WI38 (cell line): ENCODE results near the gene GATA5.

Experiments
- H3K4me3 ChIP-seq: 2 replicates; pipeline ENCODE4 v1.5.1; 2011; ENCODE audit warnings: low read depth, mild to moderate bottlenecking, control low read depth, low read length
- CTCF ChIP-seq: IDR thresholded peaks from 2 replicates; pipeline ENCODE4 v1.5.1; 2012; ENCODE audit warnings: low read depth, mild to moderate bottlenecking, control low read depth, low read length

GATA5 gene

GRCh38 chr20:62475772-62476055 lies at the start of gene GATA5:
TSS of gene GATA5 (minus strand) at chr20:62475995. CDS start at chr20:62475521, 474 bp downstream.
- TF ChIP-seq CTCF = no peak

GRCh38 chr20:62525014-62525413 lies 49.2 kb upstream of the GATA5 start:
- H3K4me3 ChIP-seq = no peak overlapping the region
- TF ChIP-seq CTCF = no peak

More at GRCh38 chr20:62475772-62476055, at the start of gene GATA5:
- no peak within 1 kb of the TSS for H3K4me3 ChIP-seq

- TF ChIP-seq CTCF = no peak
- H3K4me3 ChIP-seq = no peak overlapping the region
Measured at GRCh38 chr20:62524505-62524911, 48.7 kb upstream of the GATA5 start.

GRCh38 chr20:62523473-62524203 lies 47.8 kb upstream of the GATA5 start:
- no peak for TF ChIP-seq CTCF

GRCh38 chr20:62522748-62523396 lies 47.1 kb upstream of the GATA5 start:
- no peak overlapping the region for H3K4me3 ChIP-seq
- TF ChIP-seq CTCF = no peak

More at GRCh38 chr20:62523473-62524203, 47.8 kb upstream of the GATA5 start:
- H3K4me3 ChIP-seq = no peak overlapping the region

- TF ChIP-seq CTCF = no peak
Measured at GRCh38 chr20:62519826-62520225, 44.0 kb upstream of the GATA5 start.

GRCh38 chr20:62518911-62519310 lies 43.1 kb upstream of the GATA5 start:
- TF ChIP-seq CTCF = no peak

More at GRCh38 chr20:62519826-62520225, 44.0 kb upstream of the GATA5 start:
- H3K4me3 ChIP-seq = no peak overlapping the region

More at GRCh38 chr20:62518911-62519310, 43.1 kb upstream of the GATA5 start:
- no peak overlapping the region for H3K4me3 ChIP-seq
